Measurements from ENCODE around the gene HP1BP3. TPM values are rescaled to one million over a fixed set of nuclear protein-coding genes. Genes with fewer than 3 reads are reported as not detected.
"Not testable (repeated sequence)": the region's sequence is repeated elsewhere in the genome, so short reads cannot be mapped to it uniquely, and the experiment has no call there.

HP1BP3 gene
- total and polyA plus RNA-seq, 5 experiments from 2014 or later, result 220 to 362 (median 282) TPM

DNA sequence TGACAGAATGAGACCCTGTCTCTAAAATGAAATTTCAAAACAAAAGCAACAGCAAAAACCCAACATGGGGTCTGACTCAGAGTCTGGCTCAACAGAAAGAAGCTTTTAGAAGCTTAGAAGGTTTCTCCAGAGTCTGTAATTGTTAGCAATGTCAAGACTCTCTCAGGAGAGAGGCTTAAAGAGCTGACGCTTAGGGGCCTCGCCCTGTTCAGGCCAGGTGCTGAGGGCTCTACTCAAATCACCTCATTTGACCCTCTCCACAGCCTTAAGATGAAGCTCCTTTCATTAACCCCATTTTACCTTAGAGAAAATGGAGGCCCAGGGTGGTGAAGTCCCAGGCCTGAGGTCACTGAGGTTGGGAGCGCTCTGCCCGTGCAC, 64.0 kb downstream of the HP1BP3 start:
- Mint-ChIP-seq H3K9me3 (no peaks in the 10 kb centered on the region), H3K27me3 (peaks cover 4 to 24% (median 10%) of the 10 kb centered on the region in 5 donors), H3K36me3 (no peaks in the 10 kb centered on the region), H3K4me1 (peaks cover 2 to 9% (median 3%) of the 10 kb centered on the region in 4 donors), H3K27ac (no peak overlapping the region), H3K4me3 (no peak overlapping the region)
- POLR2A ChIA-PET, result no interaction called here
- ATAC-seq (no peak), DNase-seq (no peak)

DNA sequence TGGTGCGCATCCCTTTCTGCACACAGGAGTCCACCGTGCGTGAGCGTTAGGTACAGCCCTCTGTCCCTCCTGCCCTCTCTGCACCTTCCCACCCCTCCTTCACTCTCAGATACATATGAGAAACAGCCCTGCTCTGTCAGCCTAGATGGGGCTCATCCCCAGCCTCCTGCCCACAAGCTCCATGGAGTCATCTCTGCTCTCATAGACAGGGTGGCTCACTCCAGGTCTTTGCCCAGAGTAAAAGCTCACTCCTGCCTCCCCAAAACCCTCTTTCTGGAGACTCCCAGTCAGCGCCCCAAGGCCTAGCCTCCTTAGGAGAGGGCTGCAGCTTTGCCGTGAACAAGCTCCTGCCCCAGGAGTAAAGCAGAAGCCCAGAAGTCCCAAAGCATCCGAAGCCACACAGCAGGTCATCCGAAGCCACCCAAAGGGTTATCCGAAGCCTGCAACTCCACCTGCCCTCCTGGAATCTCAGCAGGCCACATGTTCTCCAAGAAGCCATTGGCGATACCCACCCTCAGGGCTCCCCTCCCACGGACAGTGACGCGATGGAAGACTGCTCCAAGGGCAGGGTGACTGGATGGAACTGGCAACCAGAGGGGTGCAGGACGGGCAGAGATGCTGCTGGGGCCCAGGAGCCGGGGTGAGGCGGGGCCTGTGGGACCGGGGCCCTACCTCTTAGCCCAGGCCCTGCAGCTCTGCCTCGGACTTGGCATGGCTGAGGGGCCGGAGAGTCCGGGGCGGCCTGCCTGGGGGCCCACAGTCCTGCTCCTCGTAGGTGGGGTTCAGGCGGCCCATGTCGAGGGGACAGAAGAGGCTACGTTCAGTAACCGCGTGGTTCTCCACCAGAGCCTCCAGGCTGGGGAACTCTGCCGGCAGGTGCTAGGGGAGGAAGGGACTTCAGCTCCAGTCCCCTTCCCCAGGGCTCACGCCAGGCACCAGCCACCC, 65.7 kb downstream of the HP1BP3 start:
- ATAC-seq, result no peak
- Mint-ChIP-seq H3K27me3 (peaks cover 8 to 25% (median 15%) of the 10 kb centered on the region in 5 donors), H3K4me3 (no peak overlapping the region), H3K4me1 (peaks cover 4 to 10% (median 8%) of the 10 kb centered on the region in 4 donors), H3K9me3 (no peaks in the 10 kb centered on the region), H3K27ac (peak overlapping the region in 1 of 10 donors; percentile 54), H3K36me3 (peaks cover 0 to under 1% (median 0%) of the 10 kb centered on the region in 3 donors)
- DNase-seq, result peak in 1 of 10 donors; percentile 60
- POLR2A ChIA-PET, result no interaction called here

- Mint-ChIP-seq H3K27ac (no peak overlapping the region), H3K9me3 (peaks cover 0 to 2% (median 0%) of the 10 kb centered on the region in 9 donors), H3K36me3 (peaks cover 0 to 2% (median 0%) of the 10 kb centered on the region in 3 donors), H3K4me3 (no peak overlapping the region), H3K27me3 (peaks cover 12 to 33% (median 22%) of the 10 kb centered on the region in 5 donors), H3K4me1 (peaks cover 4 to 11% (median 10%) of the 10 kb centered on the region in 4 donors)
- ATAC-seq (no peak), DNase-seq (no peak)
- POLR2A ChIA-PET, result no interaction called here
Observed at GRCh38 chr1:20720631-20721091, 66.4 kb downstream of the HP1BP3 start.

DNA sequence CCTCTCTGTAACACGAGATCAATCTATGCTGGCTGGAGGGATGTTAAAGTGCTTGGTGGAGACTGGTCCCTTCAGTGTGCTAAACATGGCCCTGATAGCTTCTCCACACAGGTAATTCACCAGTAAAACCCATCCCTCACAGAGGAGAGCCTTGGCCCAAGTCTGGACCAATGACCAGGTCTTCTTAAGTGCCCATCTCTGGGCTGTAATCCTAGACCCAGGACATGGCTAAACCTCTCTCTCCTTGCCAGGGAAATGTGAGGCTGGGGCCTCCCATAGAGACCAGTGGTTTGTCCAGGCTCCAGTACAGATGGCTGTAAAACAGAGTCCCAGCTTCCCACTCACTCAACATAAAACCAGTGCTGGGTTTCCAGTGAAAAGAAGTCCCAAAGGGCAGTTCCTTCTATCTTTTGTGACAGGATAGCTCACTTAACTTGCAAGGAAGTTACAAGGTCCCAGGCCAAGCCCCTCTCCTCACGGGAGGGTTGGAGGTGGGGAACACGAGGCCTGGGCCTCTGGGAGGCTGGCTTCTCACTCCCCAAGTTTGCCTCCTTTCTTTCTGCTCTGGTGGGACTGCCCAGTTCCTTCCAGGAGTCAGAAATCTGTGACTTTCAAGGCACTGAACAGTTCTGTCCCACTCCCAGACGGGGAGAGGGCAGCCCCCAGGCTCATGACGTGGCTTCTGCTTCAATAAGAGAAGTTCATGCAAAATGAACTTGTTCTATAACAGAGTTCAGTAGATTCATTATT, 67.1 kb downstream of the HP1BP3 start:
- peaks cover 4 to 11% (median 10%) of the 10 kb centered on the region in 4 donors for H3K4me1 Mint-ChIP-seq
- DNase-seq, result no peak
- ATAC-seq, result no peak

DNA sequence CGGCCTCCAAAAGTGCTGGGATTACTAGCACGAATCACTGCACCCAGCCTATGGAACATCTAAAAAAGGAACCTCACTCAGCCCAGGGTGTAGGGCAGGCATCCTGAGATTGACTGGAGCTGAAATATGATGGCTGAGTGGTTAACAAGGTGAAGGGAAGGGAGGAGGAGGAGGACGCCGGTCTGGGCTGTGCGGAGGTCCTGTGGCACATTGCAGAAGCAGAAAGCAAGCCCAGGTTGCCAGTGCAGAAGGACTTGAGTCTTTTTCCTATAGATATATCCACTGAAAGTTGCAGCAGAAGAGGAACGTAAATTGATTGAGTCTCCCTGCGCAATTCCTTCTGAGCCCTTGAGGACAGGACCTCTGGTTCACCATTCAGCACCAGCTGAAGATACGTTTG, 67.8 kb downstream of the HP1BP3 start:
- ATAC-seq (no peak), DNase-seq (no peak)
- Mint-ChIP-seq H3K4me3 (peak overlapping the region in 5 of 10 donors; percentile 24 to 78 (median 74)), H3K27ac (no peak overlapping the region), H3K9me3 (peaks cover 0 to 2% (median 0%) of the 10 kb centered on the region in 9 donors), H3K27me3 (peaks cover 12 to 42% (median 26%) of the 10 kb centered on the region in 5 donors), H3K4me1 (peaks cover 4 to 11% (median 10%) of the 10 kb centered on the region in 4 donors), H3K36me3 (peaks cover 0 to 2% (median 0%) of the 10 kb centered on the region in 3 donors)
- POLR2A ChIA-PET, result no interaction called here

More for the DNA sequence above, 67.1 kb downstream of the HP1BP3 start:
- H3K27ac Mint-ChIP-seq, result peak overlapping the region in 1 of 10 donors; percentile 49
- H3K9me3 Mint-ChIP-seq, result peaks cover 0 to 2% (median 0%) of the 10 kb centered on the region in 9 donors
- H3K36me3 Mint-ChIP-seq, result peaks cover 0 to 2% (median 0%) of the 10 kb centered on the region in 3 donors
- POLR2A ChIA-PET, result no interaction called here
- H3K4me3 Mint-ChIP-seq, result peak overlapping the region in 1 of 10 donors; percentile 38
- H3K27me3 Mint-ChIP-seq, result peaks cover 12 to 39% (median 23%) of the 10 kb centered on the region in 5 donors

- Mint-ChIP-seq H3K4me3 (peak overlapping the region; percentile 56 to 81 (median 74)), H3K27ac (peak overlapping the region in 4 of 10 donors; percentile 1 to 71 (median 16)), H3K27me3 (peaks cover 12 to 42% (median 26%) of the 10 kb centered on the region in 5 donors), H3K4me1 (peaks cover 4 to 11% (median 10%) of the 10 kb centered on the region in 4 donors)
- H3K36me3 Mint-ChIP-seq, ATAC-seq, H3K9me3 Mint-ChIP-seq: not testable (repeated sequence)
- POLR2A ChIA-PET, result interaction anchor here (1.4 kb wide), 1 partner anchor 57 kb away, joined by 3 read pairs; no protein-coding TSS in a partner anchor
- DNase-seq, result peak in 1 of 10 donors; percentile 51
Observed at GRCh38 chr1:20718343-20718882, 68.7 kb downstream of the HP1BP3 start.

DNA sequence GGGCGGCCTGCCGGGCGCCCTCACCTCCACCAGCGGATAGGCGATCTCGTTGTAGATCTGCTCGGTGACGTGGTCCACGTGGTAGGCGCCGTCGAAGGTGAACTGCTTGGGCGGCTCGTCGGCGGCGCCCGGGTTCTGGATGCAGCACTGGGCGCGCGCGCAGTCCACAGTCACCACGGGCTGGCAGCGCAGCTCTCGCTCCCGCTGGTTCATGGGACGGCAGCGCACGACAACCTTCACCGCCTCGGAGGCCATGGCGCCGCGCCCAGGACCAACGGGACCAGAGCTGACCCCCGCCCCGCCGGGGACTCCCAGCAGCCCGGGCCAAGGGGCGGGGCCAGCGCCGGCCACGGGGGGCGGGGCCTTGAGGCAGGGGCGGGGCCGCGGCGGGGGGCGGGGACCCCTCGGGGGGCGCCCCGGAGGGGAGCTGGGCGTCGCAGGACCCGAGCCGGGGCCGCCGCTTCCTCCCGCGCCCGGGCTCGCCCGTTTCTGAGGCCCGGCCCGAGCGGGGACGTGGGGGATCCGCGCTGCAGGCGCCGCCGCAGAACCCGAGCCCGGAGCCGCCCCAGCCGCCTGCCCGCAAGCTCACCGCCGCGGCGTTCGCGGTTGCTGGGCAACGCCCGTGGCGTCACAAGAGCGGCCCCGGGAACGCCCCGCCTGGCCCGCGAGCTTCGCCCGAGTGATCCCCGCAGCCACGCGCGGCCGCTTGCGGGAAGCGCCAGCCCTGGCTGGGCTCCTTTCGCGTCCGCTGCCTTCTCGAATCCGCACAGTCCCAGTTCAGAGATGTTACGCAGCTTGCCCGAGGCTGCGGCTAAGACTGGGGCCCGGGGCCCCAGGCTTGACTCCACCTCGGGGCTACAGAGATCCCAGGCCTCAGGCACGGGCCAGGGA, 69.4 kb downstream of the HP1BP3 start, which contains the start of gene KIF17:
TSS of gene KIF17 (minus strand) at position 556 of the 891 bp plus-strand sequence. CDS start at position 255, 301 bp downstream.
- Mint-ChIP-seq H3K27ac (peak within 1 kb of the TSS in 6 of 10 donors; percentile 13 to 75 (median 28)), H3K4me3 (peak within 1 kb of the TSS; percentile 73 to 82 (median 76)), H3K9me3 (peaks cover 0 to 2% (median 0%) of the 10 kb centered on the region in 9 donors), H3K27me3 (peaks cover 12 to 41% (median 28%) of the 10 kb centered on the region in 5 donors), H3K36me3 (peaks cover 0 to 2% (median 0%) of the 10 kb centered on the region in 3 donors), H3K4me1 (peaks cover 4 to 11% (median 10%) of the 10 kb centered on the region in 4 donors)
- DNase-seq (peak; percentile 53 to 75 (median 60)), ATAC-seq (peak; percentile 80)
- POLR2A ChIA-PET, result interaction anchor here (0.6 to 1.4 kb wide), 3 partner anchors 56 to 643 kb away, joined by 3 to 4 read pairs (median 3); no protein-coding TSS in a partner anchor

GRCh38 chr1:20716232-20716631, 70.9 kb downstream of the HP1BP3 start:
- DNase-seq (peak in 1 of 10 donors; percentile 43), ATAC-seq (no peak)
- POLR2A ChIA-PET, result no interaction called here
- Mint-ChIP-seq H3K27me3 (peaks cover 10 to 39% (median 28%) of the 10 kb centered on the region in 5 donors), H3K4me3 (peak overlapping the region; percentile 42 to 81 (median 73)), H3K9me3 (peaks cover 0 to 2% (median 0%) of the 10 kb centered on the region in 9 donors), H3K4me1 (peaks cover 2 to 11% (median 10%) of the 10 kb centered on the region in 4 donors), H3K27ac (peak overlapping the region in 3 of 10 donors; percentile 10 to 90 (median 64)), H3K36me3 (peaks cover 0 to 2% (median 0%) of the 10 kb centered on the region in 3 donors)

- ATAC-seq, result no peak
- H3K4me1 Mint-ChIP-seq, result peaks cover 2 to 11% (median 10%) of the 10 kb centered on the region in 4 donors
Observed at GRCh38 chr1:20715406-20715805, 71.7 kb downstream of the HP1BP3 start.

DNA sequence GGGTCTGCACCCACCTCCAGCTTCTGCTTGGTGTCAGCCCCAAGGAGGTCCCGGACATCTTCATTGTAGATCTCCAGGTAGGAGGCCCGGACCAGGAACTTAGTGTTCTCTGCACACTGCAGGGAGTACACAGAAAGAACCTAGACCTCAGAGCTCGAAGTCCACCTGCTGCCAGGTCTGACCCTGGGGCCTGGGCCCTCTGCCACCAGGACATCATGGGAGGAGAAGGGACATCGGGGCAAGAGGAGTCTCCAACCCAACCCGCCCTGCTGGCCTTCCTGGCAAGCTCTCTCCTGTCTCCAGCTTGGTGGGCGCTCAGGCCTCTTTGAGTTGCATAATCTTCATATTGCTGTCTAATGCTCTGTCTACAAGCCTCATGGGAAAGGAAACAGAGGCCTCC, 73.7 kb downstream of the HP1BP3 start:
- POLR2A ChIA-PET, result interaction anchor here (0.7 kb wide), 1 partner anchor 19 kb away, joined by 4 read pairs; the partner anchor contains the start of gene SH2D5
- Mint-ChIP-seq H3K9me3 (peaks cover 0 to 2% (median 0%) of the 10 kb centered on the region in 9 donors), H3K36me3 (peaks cover 0 to 2% (median 0%) of the 10 kb centered on the region in 3 donors), H3K27me3 (peaks cover 7 to 42% (median 23%) of the 10 kb centered on the region in 5 donors), H3K4me3 (no peak overlapping the region), H3K27ac (peak overlapping the region in 1 of 10 donors; percentile 9), H3K4me1 (peaks cover 2 to 9% (median 6%) of the 10 kb centered on the region in 4 donors)
- DNase-seq, result no peak
- ATAC-seq, result no peak

More at GRCh38 chr1:20715406-20715805, 71.7 kb downstream of the HP1BP3 start:
- Mint-ChIP-seq H3K27ac (peak overlapping the region in 1 of 10 donors; percentile 70), H3K9me3 (peaks cover 0 to 2% (median 0%) of the 10 kb centered on the region in 9 donors), H3K36me3 (peaks cover 0 to 2% (median 0%) of the 10 kb centered on the region in 3 donors), H3K27me3 (peaks cover 10 to 41% (median 28%) of the 10 kb centered on the region in 5 donors), H3K4me3 (peak overlapping the region in 3 of 10 donors; percentile 18 to 63 (median 58))
- no peak for DNase-seq
- POLR2A ChIA-PET, result no interaction called here

GRCh38 chr1:20712215-20712577, 74.9 kb downstream of the HP1BP3 start:
- DNase-seq, result no peak
- ATAC-seq, result no peak
- POLR2A ChIA-PET, result no interaction called here
- H3K27ac Mint-ChIP-seq, result no peak overlapping the region
- H3K4me3 Mint-ChIP-seq, result no peak overlapping the region
- H3K4me1 Mint-ChIP-seq, result peaks cover 0 to 9% (median 3%) of the 10 kb centered on the region in 4 donors
- H3K36me3 Mint-ChIP-seq, result peaks cover 0 to 2% (median 0%) of the 10 kb centered on the region in 3 donors
- peaks cover 7 to 38% (median 23%) of the 10 kb centered on the region in 5 donors for H3K27me3 Mint-ChIP-seq
- peaks cover 0 to 2% (median 0%) of the 10 kb centered on the region in 9 donors for H3K9me3 Mint-ChIP-seq

Data from naive thymus-derived CD8-positive, alpha-beta T cell (primary cell).